ENCODE data around the gene SAMHD1.
"Not testable (repeated sequence)": the region's sequence is repeated elsewhere in the genome, so short reads cannot be mapped to it uniquely, and the experiment has no call there.

Gene SAMHD1

DNA sequence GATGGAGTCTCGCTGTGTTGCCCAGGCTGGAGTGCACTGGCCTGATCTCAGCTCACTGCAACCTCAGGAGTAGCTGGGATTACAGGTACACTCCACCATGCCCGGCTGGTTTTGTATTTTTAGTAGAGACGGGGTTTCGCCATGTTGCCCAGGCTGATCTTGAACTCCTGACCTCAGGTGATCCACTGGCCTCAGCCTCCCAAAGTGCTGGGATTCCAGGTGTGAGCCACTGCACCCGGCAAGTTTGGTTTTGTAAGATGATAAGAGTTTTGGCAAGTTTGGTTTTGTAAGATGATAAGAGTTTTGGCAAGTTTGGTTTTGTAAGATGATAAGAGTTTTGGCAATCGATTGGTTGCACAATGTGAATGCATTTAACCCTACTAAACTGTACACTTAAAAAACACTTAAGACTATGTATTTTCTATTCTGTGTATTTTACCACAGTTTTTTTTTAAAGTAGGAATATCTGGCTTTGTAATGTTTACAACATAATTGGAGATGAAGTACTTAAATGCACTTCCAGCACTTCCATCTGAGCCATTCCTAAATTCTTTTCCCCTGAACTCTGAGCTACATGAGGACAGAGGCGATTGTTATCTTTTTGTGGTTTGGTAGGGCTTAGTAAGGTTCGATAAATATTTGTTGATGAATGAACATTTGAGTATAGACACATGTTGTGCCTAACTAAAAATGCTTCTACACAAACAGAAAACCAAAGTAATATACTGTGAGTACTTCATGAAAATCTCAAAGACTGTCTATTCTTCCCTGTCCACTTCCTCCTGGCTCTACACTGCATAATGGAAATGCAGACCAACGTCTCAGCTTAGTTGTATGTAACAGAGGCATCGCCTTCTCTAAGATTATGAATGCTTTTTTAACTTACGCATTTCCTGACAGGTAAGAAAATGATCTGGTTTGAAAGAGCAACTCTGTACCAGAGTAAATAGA, 18.8 kb downstream of the SAMHD1 start:
- Mint-ChIP-seq H3K4me3 (no peak overlapping the region), H3K9me3 (no peaks in the 10 kb centered on the region), H3K4me1 (ENCODE audit: low read depth) (peaks cover 56% of the 10 kb centered on the region), H3K36me3 (ENCODE audit: low read depth) (peaks cover 49% of the 10 kb centered on the region), H3K27ac (peak overlapping the region; percentile 75), H3K27me3 (no peaks in the 10 kb centered on the region)

- not testable (repeated sequence) for H3K27ac Mint-ChIP-seq, H3K9me3 Mint-ChIP-seq, H3K27me3 Mint-ChIP-seq, H3K4me3 Mint-ChIP-seq
- Mint-ChIP-seq H3K4me1 (ENCODE audit: low read depth) (peaks cover 51% of the 10 kb centered on the region), H3K36me3 (ENCODE audit: low read depth) (peaks cover 47% of the 10 kb centered on the region)
Observed at GRCh38 chr20:36932067-36932466, 19.4 kb downstream of the SAMHD1 start.

DNA sequence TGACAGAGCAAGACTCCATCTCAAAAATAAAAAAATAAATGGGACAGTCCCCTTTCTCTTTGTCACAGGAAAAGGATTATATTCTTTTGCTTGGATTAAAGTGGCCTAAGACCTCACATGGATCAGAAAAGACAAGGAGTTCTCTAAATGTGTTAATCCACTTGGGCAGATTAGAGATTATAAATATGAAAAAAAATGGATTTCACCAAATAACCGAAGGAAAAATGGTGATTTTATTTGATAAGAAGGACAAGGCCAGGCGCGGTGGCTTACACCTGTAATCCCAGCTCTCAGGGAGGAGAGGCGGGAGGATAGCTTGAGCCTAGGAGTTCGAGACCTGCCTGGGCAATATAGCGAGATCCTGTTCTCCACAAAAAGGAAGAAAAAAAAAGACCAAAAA, 21.8 kb downstream of the SAMHD1 start:
- Mint-ChIP-seq H3K9me3 (no peaks in the 10 kb centered on the region), H3K36me3 (ENCODE audit: low read depth) (peaks cover 51% of the 10 kb centered on the region), H3K4me1 (ENCODE audit: low read depth) (peaks cover 59% of the 10 kb centered on the region), H3K27me3 (no peaks in the 10 kb centered on the region), H3K27ac (peak overlapping the region; percentile 88), H3K4me3 (no peak overlapping the region)

DNA sequence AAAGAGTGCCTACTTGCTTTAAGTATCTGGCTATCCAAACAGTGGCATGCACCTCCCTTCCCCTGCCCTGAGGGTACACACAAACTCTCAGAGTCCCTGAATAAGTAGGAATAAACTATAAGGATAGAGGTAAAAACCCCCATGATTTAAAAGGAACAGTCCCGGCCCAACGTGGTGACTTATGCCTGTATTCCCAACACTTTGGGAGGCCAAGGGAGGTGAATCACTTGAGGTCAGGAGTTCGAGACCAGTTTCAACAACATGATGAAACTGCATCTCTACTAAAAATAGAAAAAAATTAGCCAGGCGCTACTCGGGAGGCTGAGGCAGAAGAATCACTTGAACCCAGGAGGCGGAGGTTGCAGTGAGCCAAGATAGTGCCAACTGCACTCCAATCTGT, 22.2 kb downstream of the SAMHD1 start:
- peaks cover 64% of the 10 kb centered on the region for H3K4me1 Mint-ChIP-seq (ENCODE audit: low read depth)

GRCh38 chr20:36927704-36928103, 23.8 kb downstream of the SAMHD1 start:
- peaks cover 53% of the 10 kb centered on the region for H3K36me3 Mint-ChIP-seq (ENCODE audit: low read depth)
- H3K27ac Mint-ChIP-seq, result no peak overlapping the region
- H3K4me1 Mint-ChIP-seq (ENCODE audit: low read depth), result peaks cover 64% of the 10 kb centered on the region
- H3K4me3 Mint-ChIP-seq, result no peak overlapping the region
- H3K27me3 Mint-ChIP-seq, result no peaks in the 10 kb centered on the region
- H3K9me3 Mint-ChIP-seq, result no peaks in the 10 kb centered on the region

More for the DNA sequence above, 22.2 kb downstream of the SAMHD1 start:
- Mint-ChIP-seq H3K9me3 (no peaks in the 10 kb centered on the region), H3K27ac (peak overlapping the region; percentile 88), H3K27me3 (no peaks in the 10 kb centered on the region), H3K4me3 (no peak overlapping the region), H3K36me3 (ENCODE audit: low read depth) (peaks cover 53% of the 10 kb centered on the region)

DNA sequence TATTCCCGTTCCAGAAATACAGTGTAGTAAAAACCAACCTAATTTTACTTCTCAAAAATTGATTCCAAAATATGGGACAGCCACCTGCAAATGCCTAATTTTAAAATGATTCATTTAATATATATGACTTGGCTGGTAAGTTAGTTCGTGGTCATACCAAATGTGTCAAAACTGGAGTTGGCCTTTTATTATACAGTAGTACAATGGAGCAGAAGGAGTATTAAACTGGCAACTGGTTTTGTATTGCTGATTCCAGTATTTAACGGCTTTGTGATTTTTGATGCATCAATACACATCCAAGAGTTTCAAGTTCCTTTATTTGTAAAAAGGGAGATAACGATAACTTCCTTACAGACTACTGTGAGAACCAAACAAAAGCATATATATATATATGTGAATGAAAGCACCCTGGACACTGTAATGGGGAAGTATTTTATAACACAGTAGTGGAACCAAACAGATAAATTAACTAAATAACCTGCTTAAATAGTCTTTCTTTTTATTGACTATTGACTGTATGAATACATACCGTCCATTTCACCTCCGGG, 24.8 kb downstream of the SAMHD1 start:
- Mint-ChIP-seq H3K9me3 (no peaks in the 10 kb centered on the region), H3K4me1 (ENCODE audit: low read depth) (peaks cover 57% of the 10 kb centered on the region), H3K4me3 (no peak overlapping the region), H3K27me3 (no peaks in the 10 kb centered on the region), H3K27ac (no peak overlapping the region), H3K36me3 (ENCODE audit: low read depth) (peaks cover 52% of the 10 kb centered on the region)

- H3K27ac Mint-ChIP-seq, result peak overlapping the region; percentile 2
- H3K9me3 Mint-ChIP-seq, result no peaks in the 10 kb centered on the region
- no peaks in the 10 kb centered on the region for H3K27me3 Mint-ChIP-seq
- H3K4me1 Mint-ChIP-seq (ENCODE audit: low read depth), result peaks cover 42% of the 10 kb centered on the region
- peaks cover 43% of the 10 kb centered on the region for H3K36me3 Mint-ChIP-seq (ENCODE audit: low read depth)
- no peak overlapping the region for H3K4me3 Mint-ChIP-seq
Observed at GRCh38 chr20:36925234-36925633, 26.3 kb downstream of the SAMHD1 start.

- Mint-ChIP-seq H3K36me3 (ENCODE audit: low read depth) (peaks cover 38% of the 10 kb centered on the region), H3K27ac (peak overlapping the region; percentile 61), H3K4me3 (no peak overlapping the region), H3K9me3 (no peaks in the 10 kb centered on the region), H3K27me3 (no peaks in the 10 kb centered on the region), H3K4me1 (ENCODE audit: low read depth) (peaks cover 40% of the 10 kb centered on the region)
Observed at GRCh38 chr20:36924167-36925045, 27.1 kb downstream of the SAMHD1 start.

GRCh38 chr20:36920334-36920730, 31.2 kb downstream of the SAMHD1 start:
- peaks cover 14% of the 10 kb centered on the region for H3K36me3 Mint-ChIP-seq (ENCODE audit: low read depth)
- no peak overlapping the region for H3K27ac Mint-ChIP-seq

GRCh38 chr20:36919715-36920333, 31.7 kb downstream of the SAMHD1 start:
- peak overlapping the region; percentile 77 for H3K27ac Mint-ChIP-seq
- no peak overlapping the region for H3K4me3 Mint-ChIP-seq
- no peaks in the 10 kb centered on the region for H3K9me3 Mint-ChIP-seq
- no peaks in the 10 kb centered on the region for H3K27me3 Mint-ChIP-seq
- peaks cover 18% of the 10 kb centered on the region for H3K4me1 Mint-ChIP-seq (ENCODE audit: low read depth)
- peaks cover 19% of the 10 kb centered on the region for H3K36me3 Mint-ChIP-seq (ENCODE audit: low read depth)

More at GRCh38 chr20:36920334-36920730, 31.2 kb downstream of the SAMHD1 start:
- H3K4me3 Mint-ChIP-seq, result no peak overlapping the region
- H3K9me3 Mint-ChIP-seq, result no peaks in the 10 kb centered on the region
- H3K4me1 Mint-ChIP-seq (ENCODE audit: low read depth), result peaks cover 22% of the 10 kb centered on the region
- no peaks in the 10 kb centered on the region for H3K27me3 Mint-ChIP-seq

DNA sequence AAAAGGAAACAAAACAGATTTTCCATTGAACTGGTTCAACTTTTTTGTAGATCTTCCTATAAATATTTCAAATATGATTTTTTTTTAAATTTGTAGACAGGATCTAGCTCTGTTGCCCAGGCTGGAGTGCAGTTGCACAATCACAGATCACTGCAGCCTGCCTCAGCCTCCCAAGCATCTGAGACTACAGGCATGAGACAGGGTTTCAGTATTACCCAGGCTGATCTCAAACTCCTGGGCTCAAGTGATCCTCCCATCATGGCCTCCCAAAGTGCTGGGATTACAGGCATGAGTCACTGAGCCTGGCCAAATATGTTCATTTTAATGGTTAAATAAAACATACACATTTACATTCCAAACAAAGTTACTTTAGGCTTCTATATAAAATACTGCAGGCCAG, 33.6 kb downstream of the SAMHD1 start:
- Mint-ChIP-seq H3K4me3 (no peak overlapping the region), H3K27me3 (no peaks in the 10 kb centered on the region), H3K9me3 (no peaks in the 10 kb centered on the region), H3K4me1 (ENCODE audit: low read depth) (peaks cover 7% of the 10 kb centered on the region), H3K27ac (no peak overlapping the region), H3K36me3 (ENCODE audit: low read depth) (peaks cover 15% of the 10 kb centered on the region)

DNA sequence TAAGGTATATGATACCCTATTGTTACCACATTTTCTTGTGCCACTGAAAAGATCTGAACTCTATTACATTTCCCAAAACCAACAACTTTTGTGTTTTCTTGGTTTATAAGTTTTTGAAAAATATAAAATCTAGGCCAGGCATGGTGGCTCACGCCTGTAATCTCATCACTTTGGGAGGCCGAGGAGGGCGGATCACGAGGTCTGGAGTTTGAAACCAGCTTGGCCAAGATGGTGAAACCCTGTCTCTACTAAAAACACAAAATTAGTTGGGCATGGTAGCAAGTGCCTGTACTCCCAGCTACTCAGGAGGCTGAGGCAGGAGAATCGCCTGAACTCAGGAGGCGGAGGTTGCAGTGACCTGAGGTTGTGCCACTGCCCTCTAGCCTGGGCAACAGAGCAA, 34.3 kb downstream of the SAMHD1 start:
- H3K4me1 Mint-ChIP-seq (ENCODE audit: low read depth), result peaks cover 7% of the 10 kb centered on the region
- H3K36me3 Mint-ChIP-seq (ENCODE audit: low read depth), result peaks cover 19% of the 10 kb centered on the region
- no peaks in the 10 kb centered on the region for H3K27me3 Mint-ChIP-seq
- no peaks in the 10 kb centered on the region for H3K9me3 Mint-ChIP-seq
- H3K4me3 Mint-ChIP-seq, result no peak overlapping the region
- no peak overlapping the region for H3K27ac Mint-ChIP-seq

DNA sequence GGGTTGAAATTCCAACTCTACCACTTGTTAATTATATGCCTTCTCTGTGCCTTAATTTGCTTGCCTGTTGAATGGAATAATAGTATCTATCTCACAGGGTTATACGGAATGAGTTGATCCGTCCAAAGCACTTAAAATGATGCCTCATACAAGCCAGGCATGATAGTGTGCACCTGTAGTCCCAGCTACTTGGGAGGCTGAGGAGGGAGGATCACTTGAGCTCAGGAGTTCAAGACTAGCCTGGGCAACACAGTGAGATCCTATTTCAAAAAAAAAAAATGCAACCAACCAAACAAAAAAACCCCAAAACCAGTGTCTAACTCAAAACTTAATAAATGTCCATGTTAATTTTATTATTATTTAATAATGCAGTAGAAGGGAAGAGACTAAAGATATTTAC, 35.3 kb downstream of the SAMHD1 start:
- Mint-ChIP-seq H3K27me3 (no peaks in the 10 kb centered on the region), H3K4me1 (ENCODE audit: low read depth) (peaks cover 7% of the 10 kb centered on the region), H3K36me3 (ENCODE audit: low read depth) (peaks cover 29% of the 10 kb centered on the region), H3K27ac (no peak overlapping the region), H3K4me3 (no peak overlapping the region), H3K9me3 (no peaks in the 10 kb centered on the region)

- Mint-ChIP-seq H3K27me3 (no peaks in the 10 kb centered on the region), H3K36me3 (ENCODE audit: low read depth) (peaks cover 41% of the 10 kb centered on the region), H3K4me1 (ENCODE audit: low read depth) (peaks cover 10% of the 10 kb centered on the region), H3K4me3 (no peak overlapping the region), H3K27ac (no peak overlapping the region), H3K9me3 (no peaks in the 10 kb centered on the region)
Observed at GRCh38 chr20:36908603-36909002, 42.9 kb downstream of the SAMHD1 start.

All from stimulated activated naive CD8-positive, alpha-beta T cell treated with anti-CD3 and anti-CD28 coated beads, Interleukin-15, Interleukin-2, amounts not matched to agents 100 ng/mL and 50 ng/mL, for 24 hours (primary cell).